BLaER1 treated with 17β-estradiol and CSF1 and Interleukin-3, amounts not matched to agents 10 nM and 100 nM (cell line): ENCODE data around the gene TRAF3IP1.

ENCODE experiments used
- H3K27ac ChIP-seq, 11 experiments: shearing (Covaris generic); formaldehyde crosslinking; 2 replicates each; pipeline ENCODE4 v1.8.1; 2022
- H3K27me3 ChIP-seq, 11 experiments: shearing (Covaris generic); formaldehyde crosslinking; 2 replicates each; pipeline ENCODE4 v1.8.1; 2022
- H3K36me3 ChIP-seq, 11 experiments: shearing (Covaris generic); formaldehyde crosslinking; 2 replicates each; pipeline ENCODE4 v1.8.1; 2022
- H3K4me1 ChIP-seq, 10 experiments: shearing (Covaris generic); formaldehyde crosslinking; 2 replicates each; pipeline ENCODE4 v1.8.1; 2022
- H3K4me2 ChIP-seq, 11 experiments: shearing (Covaris generic); formaldehyde crosslinking; 2 replicates each; pipeline ENCODE4 v1.8.1; 2022
- H3K4me3 ChIP-seq, 10 experiments: shearing (Covaris generic); formaldehyde crosslinking; 2 replicates each; pipeline ENCODE4 v1.8.1; 2022
- H3K9ac ChIP-seq, 11 experiments: shearing (Covaris generic); formaldehyde crosslinking; 2 replicates each; pipeline ENCODE4 v1.8.1; 2022
- H3K9me3 ChIP-seq, 11 experiments: shearing (Covaris generic); formaldehyde crosslinking; replicated peaks in 1 of 11; 2 replicates each; pipeline ENCODE4 v1.8.1; 2022
- H4K20me1 ChIP-seq, 11 experiments: shearing (Covaris generic); formaldehyde crosslinking; 2 replicates each; pipeline ENCODE4 v1.8.1; 2022
- Cebpa-rat ChIP-seq, 11 experiments: shearing (Covaris generic); IDR thresholded peaks; 2 replicates each; pipeline ENCODE4 v1.8.1; 2022

TRAF3IP1 gene

DNA sequence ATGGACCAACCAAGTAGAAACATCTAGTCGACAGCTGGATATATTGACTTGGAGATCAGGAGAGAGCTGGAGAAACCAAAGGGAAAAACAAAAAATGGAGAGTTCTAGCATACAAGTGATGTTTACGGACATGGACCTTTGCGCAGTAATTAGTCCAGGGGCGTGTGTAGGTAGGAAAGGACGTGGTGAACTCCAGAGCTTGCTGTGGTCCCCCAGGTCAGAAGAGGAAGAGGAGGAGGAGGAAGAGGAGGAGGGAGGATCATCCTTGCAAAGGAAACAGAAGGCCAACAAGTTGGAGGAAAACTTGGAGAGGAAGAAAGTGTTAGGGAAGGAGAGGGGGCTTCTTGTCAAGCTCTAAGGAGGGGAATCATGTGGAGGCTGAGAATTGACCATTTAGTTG, 17.5 kb downstream of the TRAF3IP1 start:
- H3K27ac ChIP-seq = no peak overlapping the region
- H3K4me3 ChIP-seq = no peak overlapping the region
- H3K36me3 ChIP-seq = peaks cover 14 to 48% (median 28%) of the 10 kb centered on the region in 11 experiments; a peak in 20 of 22 replicates
- H4K20me1 ChIP-seq = peaks cover 0 to 22% (median 0%) of the 10 kb centered on the region in 11 experiments; a peak in 4 of 22 replicates
- 0 out of 22 replicates have a peak overlapping the region, but pooled peaks of 1 of the 11 experiments have one; percentile 11 for H3K4me2 ChIP-seq
- H3K4me1 ChIP-seq = peaks cover 0 to 16% (median 6%) of the 10 kb centered on the region in 10 experiments; a peak in 9 of 20 replicates
- TF ChIP-seq Cebpa-rat (IDR thresholded peaks at IDR 0.05) = no peak
- H3K9me3 ChIP-seq = no peaks in the 10 kb centered on the region
- H3K27me3 ChIP-seq = no peaks in the 10 kb centered on the region
- no peak overlapping the region for H3K9ac ChIP-seq

DNA sequence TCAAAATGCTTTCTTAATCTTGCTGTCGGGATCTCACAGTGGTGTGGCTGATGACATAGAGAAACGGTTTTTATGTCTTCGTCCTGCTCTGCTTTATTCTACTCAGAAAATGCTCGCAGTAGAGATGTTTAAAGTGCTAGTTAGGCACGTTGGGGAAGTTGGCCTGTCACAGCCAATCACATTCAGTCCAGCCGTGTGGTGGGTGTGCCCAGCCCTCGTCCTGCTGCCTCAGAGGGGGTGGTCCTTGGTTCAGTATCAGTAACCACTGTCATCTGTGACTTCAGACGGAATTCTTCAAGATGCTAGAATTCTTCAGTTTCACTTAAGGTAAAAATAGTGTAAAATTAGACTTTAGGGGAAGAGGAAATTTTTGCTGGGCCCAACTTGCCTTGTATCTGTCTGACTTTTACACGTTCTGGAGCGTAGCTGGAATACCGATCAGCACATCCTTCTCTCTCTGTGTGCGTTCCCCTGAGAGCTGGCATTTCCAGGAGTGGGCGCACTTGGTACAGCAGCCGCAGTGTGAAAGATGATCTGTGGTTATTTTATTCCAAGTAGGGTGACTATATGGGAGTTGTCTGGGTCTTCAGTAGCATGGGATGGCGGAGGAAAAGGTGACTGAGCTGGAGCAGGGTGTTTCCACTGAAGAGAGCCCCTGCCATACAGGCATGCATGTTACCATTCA, 18.5 kb downstream of the TRAF3IP1 start:
- no peak overlapping the region for H3K9ac ChIP-seq
- H3K4me1 ChIP-seq = peaks cover 0 to 16% (median 6%) of the 10 kb centered on the region in 10 experiments; a peak in 10 of 20 replicates
- peaks cover 13 to 43% (median 27%) of the 10 kb centered on the region in 11 experiments; a peak in 19 of 22 replicates for H3K36me3 ChIP-seq
- H3K27ac ChIP-seq = no peak overlapping the region
- peaks cover 0 to 16% (median 0%) of the 10 kb centered on the region in 11 experiments; a peak in 4 of 22 replicates for H4K20me1 ChIP-seq
- no peak for TF ChIP-seq Cebpa-rat (IDR thresholded peaks at IDR 0.05)
- no peak overlapping the region for H3K4me2 ChIP-seq
- H3K9me3 ChIP-seq = no peaks in the 10 kb centered on the region
- H3K4me3 ChIP-seq = no peak overlapping the region
- H3K27me3 ChIP-seq = no peaks in the 10 kb centered on the region

GRCh38 chr2:238339395-238339780, 19.1 kb downstream of the TRAF3IP1 start:
- Histone ChIP-seq H3K36me3 (peaks cover 9 to 38% (median 22%) of the 10 kb centered on the region in 11 experiments; a peak in 18 of 22 replicates), H3K27ac (no peak overlapping the region), H3K9me3 (no peaks in the 10 kb centered on the region), H4K20me1 (peaks cover 0 to 16% (median 0%) of the 10 kb centered on the region in 11 experiments; a peak in 4 of 22 replicates), H3K4me3 (no peak overlapping the region), H3K9ac (no peak overlapping the region), H3K4me2 (no peak overlapping the region), H3K4me1 (peaks cover 0 to 16% (median 6%) of the 10 kb centered on the region in 10 experiments; a peak in 11 of 20 replicates), H3K27me3 (no peaks in the 10 kb centered on the region)
- no peak for TF ChIP-seq Cebpa-rat (IDR thresholded peaks at IDR 0.05)

- H3K4me1 ChIP-seq = peaks cover 0 to 16% (median 7%) of the 10 kb centered on the region in 10 experiments; a peak in 11 of 20 replicates
- no peak overlapping the region for H3K27ac ChIP-seq
- no peak overlapping the region for H3K4me3 ChIP-seq
- H3K27me3 ChIP-seq = no peaks in the 10 kb centered on the region
- no peak for TF ChIP-seq Cebpa-rat (IDR thresholded peaks at IDR 0.05)
- H3K9ac ChIP-seq = no peak overlapping the region
- peaks cover 0 to 16% (median 0%) of the 10 kb centered on the region in 11 experiments; a peak in 4 of 22 replicates for H4K20me1 ChIP-seq
- peaks cover 6 to 37% (median 18%) of the 10 kb centered on the region in 11 experiments; a peak in 14 of 22 replicates for H3K36me3 ChIP-seq
- H3K9me3 ChIP-seq = no peaks in the 10 kb centered on the region
- no peak overlapping the region for H3K4me2 ChIP-seq
Measured at GRCh38 chr2:238339814-238340213, 19.5 kb downstream of the TRAF3IP1 start.

- Histone ChIP-seq H4K20me1 (peaks cover 0 to 18% (median 0%) of the 10 kb centered on the region in 11 experiments; a peak in 5 of 22 replicates), H3K9me3 (no peaks in the 10 kb centered on the region), H3K36me3 (peaks cover 5 to 27% (median 16%) of the 10 kb centered on the region in 11 experiments; a peak in 11 of 22 replicates), H3K27me3 (no peaks in the 10 kb centered on the region), H3K4me3 (no peak overlapping the region), H3K27ac (no peak overlapping the region), H3K4me1 (peaks cover 0 to 23% (median 12%) of the 10 kb centered on the region in 10 experiments; a peak in 13 of 20 replicates), H3K4me2 (no peak overlapping the region), H3K9ac (no peak overlapping the region)
- TF ChIP-seq Cebpa-rat (IDR thresholded peaks at IDR 0.05) = no peak
Measured at GRCh38 chr2:238341536-238341935, 21.2 kb downstream of the TRAF3IP1 start.

GRCh38 chr2:238344035-238344434, 23.7 kb downstream of the TRAF3IP1 start:
- Histone ChIP-seq H3K4me2 (no peak overlapping the region), H3K9ac (no peak overlapping the region), H4K20me1 (peaks cover 0 to 11% (median 0%) of the 10 kb centered on the region in 11 experiments; a peak in 3 of 22 replicates), H3K36me3 (peaks cover 4 to 26% (median 15%) of the 10 kb centered on the region in 11 experiments; a peak in 18 of 22 replicates), H3K27me3 (no peaks in the 10 kb centered on the region), H3K27ac (no peak overlapping the region), H3K9me3 (no peaks in the 10 kb centered on the region), H3K4me1 (peaks cover 0 to 11% (median 8%) of the 10 kb centered on the region in 10 experiments; a peak in 12 of 20 replicates), H3K4me3 (no peak overlapping the region)
- no peak for TF ChIP-seq Cebpa-rat (IDR thresholded peaks at IDR 0.05)

- TF ChIP-seq Cebpa-rat (IDR thresholded peaks at IDR 0.05) = no peak
- Histone ChIP-seq H3K4me1 (peaks cover 0 to 11% (median 8%) of the 10 kb centered on the region in 10 experiments; a peak in 12 of 20 replicates), H3K9ac (no peak overlapping the region), H3K27me3 (no peaks in the 10 kb centered on the region), H3K9me3 (no peaks in the 10 kb centered on the region), H3K4me3 (no peak overlapping the region), H4K20me1 (peaks cover 0 to 6% (median 0%) of the 10 kb centered on the region in 11 experiments; a peak in 1 of 22 replicates), H3K36me3 (peaks cover 5 to 26% (median 18%) of the 10 kb centered on the region in 11 experiments; a peak in 20 of 22 replicates), H3K4me2 (no peak overlapping the region), H3K27ac (no peak overlapping the region)
Measured at GRCh38 chr2:238344517-238344916, 24.2 kb downstream of the TRAF3IP1 start.

GRCh38 chr2:238345297-238345968, 25.1 kb downstream of the TRAF3IP1 start:
- Histone ChIP-seq H3K4me1 (peaks cover 0 to 11% (median 8%) of the 10 kb centered on the region in 10 experiments; a peak in 12 of 20 replicates), H3K9me3 (no peaks in the 10 kb centered on the region), H4K20me1 (peaks cover 0 to 6% (median 0%) of the 10 kb centered on the region in 11 experiments; a peak in 2 of 22 replicates), H3K4me3 (no peak overlapping the region), H3K4me2 (no peak overlapping the region), H3K36me3 (peaks cover 6 to 33% (median 23%) of the 10 kb centered on the region in 11 experiments; a peak in 20 of 22 replicates), H3K9ac (no peak overlapping the region), H3K27ac (no peak overlapping the region), H3K27me3 (no peaks in the 10 kb centered on the region)
- no peak for TF ChIP-seq Cebpa-rat (IDR thresholded peaks at IDR 0.05)
